SK-N-MC (cell line): Measurements from ENCODE around the gene MINK1.

Source experiments
- EZH2 ChIP-seq: fragments of 200-600 bp; sonication (generic); IDR thresholded peaks from one replicate; pipeline ENCODE4 v1.6.1; 2017; ENCODE audit warnings: antibody characterized with exemption
- POLR2AphosphoS5 ChIP-seq: IDR thresholded peaks from 2 replicates; pipeline ENCODE4 v1.6.1; 2012; ENCODE audit warnings: mild to moderate bottlenecking, low read depth, low read length, borderline replicate concordance

DNA sequence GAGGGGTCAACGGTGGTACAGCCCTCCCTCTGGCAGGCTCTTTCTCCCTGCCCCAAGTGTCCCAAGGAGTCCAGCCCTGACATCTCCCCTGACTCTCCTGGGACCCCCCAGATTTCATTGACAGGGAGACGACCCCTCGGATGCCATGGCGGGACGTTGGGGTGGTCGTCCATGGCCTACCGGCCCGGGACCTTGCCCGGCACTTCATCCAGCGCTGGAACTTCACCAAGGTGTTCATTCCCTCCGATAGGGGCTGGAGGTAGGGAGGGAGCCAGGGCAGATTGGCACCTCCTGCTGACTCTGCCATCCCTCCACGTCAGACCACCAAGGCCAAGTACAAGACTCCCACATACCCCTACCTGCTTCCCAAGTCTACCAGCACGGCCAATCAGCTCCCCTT lies 16.3 kb upstream of the MINK1 start:
- TF ChIP-seq EZH2 (no peak), POLR2AphosphoS5 (no peak)
